Skeletal muscle cell (primary cell): ENCODE measurements around the gene NECTIN1.

Experiments used
- DNase-seq: peaks from one replicate; pipeline ENCODE4 v3.0.0-alpha.2; 2010; ENCODE audit warnings: low read depth
- H3K4me3 ChIP-seq: 2 replicates; pipeline ENCODE4 v1.5.1; 2011; ENCODE audit warnings: low read depth, mild to moderate bottlenecking, control low read depth, low read length, moderate library complexity

NECTIN1 gene

DNA sequence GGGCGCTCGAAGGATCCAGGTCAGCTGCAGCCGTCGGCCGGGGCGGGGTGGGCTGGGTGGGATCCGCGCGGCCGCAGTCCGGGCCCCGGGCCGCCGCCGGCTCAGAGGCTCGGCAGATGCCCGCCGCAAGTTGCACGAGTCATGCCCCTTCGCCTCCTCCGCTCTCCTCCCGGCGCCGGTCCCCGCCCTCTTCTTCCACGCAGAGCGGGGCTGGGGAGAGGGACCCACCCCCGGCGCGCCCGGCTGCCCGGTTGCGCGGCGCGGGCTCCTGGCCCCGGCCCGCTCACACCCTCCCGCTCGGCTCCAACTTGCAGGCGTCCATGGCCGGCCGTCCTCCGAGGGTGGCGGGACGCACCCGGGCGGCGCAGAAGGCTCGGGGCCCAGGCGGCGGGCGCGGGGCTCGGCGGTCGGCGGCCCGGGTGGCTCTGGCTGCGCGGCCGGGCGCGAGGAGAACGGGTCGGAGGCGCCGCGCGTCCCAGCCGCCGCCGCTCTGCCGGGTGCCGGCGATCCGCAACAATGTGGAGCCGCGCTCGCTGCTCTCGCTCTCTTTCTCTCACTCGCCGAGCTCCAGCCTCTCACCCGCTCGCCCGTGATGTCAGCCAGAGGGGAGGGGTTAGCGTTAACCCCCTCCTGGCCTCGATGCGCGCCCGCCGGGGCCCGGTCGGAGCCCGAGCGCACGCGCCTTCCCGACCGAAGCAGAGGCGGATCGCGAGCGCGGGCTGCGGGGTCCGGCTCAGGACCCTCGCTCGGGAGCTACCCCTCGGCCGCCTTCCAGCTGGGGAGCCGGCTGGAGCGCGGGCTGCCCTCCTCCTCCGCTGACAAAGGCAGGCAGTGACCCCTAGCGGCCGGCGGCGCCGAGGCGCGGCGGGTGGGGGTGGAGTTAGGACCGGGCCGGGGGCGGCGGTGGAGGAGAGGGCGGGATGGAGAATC lies at the start of gene NECTIN1:
TSS of gene NECTIN1 (minus strand) at position 550 of the 930 bp plus-strand sequence. CDS start 647 bp downstream, outside the sequence.
- H3K4me3 ChIP-seq: peak within 1 kb of the TSS; percentile 68
- peak; percentile 50 for DNase-seq

GRCh38 chr11:119778391-119779194 lies 49.6 kb upstream of the NECTIN1 start:
- DNase-seq: no peak
- H3K4me3 ChIP-seq: no peak overlapping the region

- H3K4me3 ChIP-seq: no peak overlapping the region
- no peak for DNase-seq
Observed at GRCh38 chr11:119777940-119778339, 48.9 kb upstream of the NECTIN1 start.

DNA sequence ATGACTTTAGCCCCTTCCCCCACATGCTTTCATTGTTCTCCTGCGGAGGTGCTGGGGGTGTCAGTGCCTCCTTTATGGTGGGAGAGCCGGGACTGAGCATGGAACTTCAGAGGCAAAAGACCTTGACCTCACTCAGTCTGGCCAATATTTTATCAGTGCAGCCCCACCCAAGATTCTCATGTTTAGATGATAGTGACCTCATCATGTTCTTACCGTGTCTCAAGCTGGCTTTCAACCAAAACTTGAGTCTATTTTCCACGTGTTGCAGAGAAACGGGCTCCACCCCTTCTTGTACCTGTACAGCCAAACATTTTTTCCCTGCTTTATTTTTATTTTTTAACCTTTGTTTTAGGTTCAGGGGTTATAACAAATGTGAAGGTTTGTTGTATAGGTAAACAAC lies 47.7 kb upstream of the NECTIN1 start:
- H3K4me3 ChIP-seq: no peak overlapping the region

GRCh38 chr11:119776031-119776636 lies 47.1 kb upstream of the NECTIN1 start:
- no peak for DNase-seq
- H3K4me3 ChIP-seq: no peak overlapping the region

More for the DNA sequence above, 47.7 kb upstream of the NECTIN1 start:
- no peak for DNase-seq

DNA sequence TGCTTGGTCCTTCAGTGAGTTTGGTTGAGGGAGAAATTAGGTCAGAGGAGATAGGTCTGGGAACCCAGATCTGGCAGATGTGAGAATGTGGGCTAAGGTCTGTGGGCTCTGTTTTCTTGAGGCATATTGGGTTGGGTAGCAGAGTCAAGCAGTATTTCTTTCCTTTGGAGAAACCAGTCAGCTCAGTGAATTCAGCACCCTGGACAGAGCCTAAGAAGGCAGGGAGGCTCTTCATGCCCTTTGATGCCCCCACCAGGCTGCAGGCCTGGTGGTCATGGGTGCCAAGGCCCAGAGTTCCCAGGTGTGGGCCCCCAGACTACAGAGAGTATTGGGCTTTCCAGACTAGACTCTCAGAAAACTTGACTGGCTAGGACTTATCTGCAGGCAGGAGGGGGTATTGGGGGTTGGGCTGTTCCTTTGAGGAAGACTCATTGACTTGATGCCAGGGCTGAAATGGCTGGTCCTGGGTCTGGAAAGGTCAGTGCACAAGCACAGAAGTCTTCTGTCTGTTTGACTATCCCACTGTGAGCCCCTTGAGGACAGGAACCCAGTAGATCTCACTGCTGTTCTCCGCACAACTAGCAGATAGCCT lies 45.3 kb upstream of the NECTIN1 start:
- no peak for DNase-seq
- H3K4me3 ChIP-seq: no peak overlapping the region

DNA sequence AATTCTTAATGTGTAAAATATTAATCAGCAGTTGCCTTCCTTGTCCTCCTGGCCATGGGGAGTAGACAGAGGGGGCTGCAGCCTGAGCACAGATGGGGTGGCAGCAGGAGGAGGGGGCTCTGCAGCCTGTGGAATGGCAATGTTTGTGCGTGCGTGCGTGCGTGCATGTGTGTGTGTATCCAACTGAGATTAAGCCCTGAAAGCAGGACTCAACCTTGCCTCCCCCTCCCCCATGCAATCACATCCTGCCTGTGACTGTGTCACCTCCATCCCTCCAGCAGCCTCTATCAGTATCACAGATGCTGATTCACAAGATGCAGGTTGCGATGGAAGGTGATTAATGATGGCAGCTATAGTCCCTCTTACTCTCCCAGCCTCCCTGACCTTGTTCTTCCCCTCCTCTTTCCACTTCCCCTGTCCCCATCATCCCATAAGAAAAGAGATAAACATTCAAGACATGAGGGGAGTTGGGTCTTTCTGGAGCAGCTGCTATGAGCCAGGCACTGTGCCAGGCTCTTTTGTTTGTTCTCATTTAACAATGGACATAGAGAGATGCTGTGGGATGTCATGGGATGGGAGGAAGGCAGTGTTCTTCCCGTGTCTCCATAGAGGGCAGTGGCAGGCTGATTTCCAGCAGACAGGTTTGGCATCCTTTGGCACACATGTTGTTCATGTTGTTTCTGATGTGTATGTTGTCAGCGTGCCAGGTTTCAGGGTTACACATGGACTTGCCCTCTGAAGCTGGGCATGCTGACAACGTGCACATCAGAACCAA lies 43.8 kb upstream of the NECTIN1 start:
- DNase-seq: no peak

DNA sequence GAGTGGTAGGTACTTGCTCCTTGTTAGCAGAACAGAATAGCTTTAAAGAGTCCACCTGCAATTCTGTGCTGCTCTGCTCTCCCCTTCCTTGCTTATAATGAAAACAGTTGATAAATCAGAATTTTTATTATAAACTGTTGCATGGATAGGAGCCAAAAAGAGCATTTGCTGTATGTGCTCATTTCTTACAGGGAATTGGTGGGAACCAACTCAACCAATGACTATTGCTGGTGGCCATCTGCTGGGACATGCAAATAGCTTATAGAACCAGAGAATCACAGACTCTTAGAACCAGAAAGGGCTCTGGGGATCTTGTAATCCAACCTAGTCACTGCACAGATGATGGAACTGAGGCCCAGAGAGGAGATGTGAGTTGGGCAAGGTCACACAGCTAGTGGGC lies 43.1 kb upstream of the NECTIN1 start:
- DNase-seq: no peak

More for the DNA sequence above, 43.8 kb upstream of the NECTIN1 start:
- no peak overlapping the region for H3K4me3 ChIP-seq

DNA sequence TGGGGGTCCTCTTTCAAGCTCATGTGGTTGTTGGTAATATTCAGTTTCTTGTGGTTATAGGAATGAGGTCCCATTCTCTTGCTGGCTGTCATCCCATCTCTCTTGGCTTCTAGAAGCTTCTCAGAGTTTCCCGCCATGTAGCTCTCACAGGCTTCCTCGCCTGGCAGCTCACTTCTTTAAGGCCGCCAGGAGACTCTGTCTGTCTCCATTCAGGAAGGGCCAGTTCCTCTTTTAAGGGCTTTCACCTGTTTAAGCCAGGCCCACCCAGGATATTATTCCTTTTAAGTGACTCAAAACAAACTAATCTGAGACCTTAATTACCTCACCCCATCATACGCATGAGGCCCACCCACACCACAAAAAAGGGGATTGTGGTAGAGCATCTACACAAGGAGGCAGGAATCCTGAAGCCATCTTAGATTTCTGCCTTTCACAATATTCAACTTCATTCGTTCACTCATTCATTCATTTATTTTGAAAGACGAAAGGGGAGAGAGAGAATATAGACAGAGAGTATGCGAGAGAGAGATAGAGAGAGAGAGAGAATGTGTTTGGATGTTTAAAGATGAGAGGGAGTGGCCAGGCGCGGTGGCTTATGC lies 42.3 kb upstream of the NECTIN1 start:
- no peak overlapping the region for H3K4me3 ChIP-seq
- DNase-seq: no peak

More for the DNA sequence above, 43.1 kb upstream of the NECTIN1 start:
- no peak overlapping the region for H3K4me3 ChIP-seq

- H3K4me3 ChIP-seq: no peak overlapping the region
- DNase-seq: no peak
Observed at GRCh38 chr11:119765628-119766027, 36.6 kb upstream of the NECTIN1 start.

DNA sequence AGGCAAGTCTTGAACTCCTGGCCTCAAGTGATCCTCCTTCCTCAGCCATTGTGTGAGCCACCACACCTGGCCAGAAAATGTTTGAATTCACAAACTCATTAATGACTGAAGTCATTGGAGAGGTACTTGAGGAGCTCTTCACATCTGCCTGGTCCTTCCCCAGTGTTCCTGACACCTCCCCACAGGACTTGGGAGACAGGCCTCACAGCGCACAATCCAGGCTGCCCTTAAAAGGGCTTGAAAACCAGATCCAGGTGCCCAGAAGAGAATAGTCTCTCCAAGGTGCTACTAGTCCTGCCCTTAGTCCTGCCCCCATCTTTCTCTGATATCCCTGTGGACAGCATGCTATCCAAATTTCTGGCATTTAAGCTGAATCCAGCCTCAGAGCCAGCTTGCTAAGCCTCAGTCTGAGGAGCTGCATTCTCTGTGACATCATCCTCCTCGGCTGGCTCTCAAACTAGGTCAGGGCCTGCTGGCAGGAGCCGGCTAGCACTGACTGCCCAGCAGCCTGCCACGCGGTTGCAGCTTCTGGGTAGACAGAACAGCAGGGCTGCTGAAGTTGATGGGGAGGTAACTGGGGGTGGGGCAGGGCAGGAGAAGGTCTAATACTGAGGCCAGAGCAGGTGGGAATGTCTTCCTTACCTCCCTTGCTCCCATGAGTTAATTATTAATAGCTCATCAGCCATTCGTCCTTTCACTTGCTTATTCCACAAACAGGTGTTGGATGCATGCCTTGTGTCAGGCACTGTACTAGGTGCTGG lies 35.3 kb upstream of the NECTIN1 start:
- DNase-seq: peak; percentile 10
- H3K4me3 ChIP-seq: no peak overlapping the region

DNA sequence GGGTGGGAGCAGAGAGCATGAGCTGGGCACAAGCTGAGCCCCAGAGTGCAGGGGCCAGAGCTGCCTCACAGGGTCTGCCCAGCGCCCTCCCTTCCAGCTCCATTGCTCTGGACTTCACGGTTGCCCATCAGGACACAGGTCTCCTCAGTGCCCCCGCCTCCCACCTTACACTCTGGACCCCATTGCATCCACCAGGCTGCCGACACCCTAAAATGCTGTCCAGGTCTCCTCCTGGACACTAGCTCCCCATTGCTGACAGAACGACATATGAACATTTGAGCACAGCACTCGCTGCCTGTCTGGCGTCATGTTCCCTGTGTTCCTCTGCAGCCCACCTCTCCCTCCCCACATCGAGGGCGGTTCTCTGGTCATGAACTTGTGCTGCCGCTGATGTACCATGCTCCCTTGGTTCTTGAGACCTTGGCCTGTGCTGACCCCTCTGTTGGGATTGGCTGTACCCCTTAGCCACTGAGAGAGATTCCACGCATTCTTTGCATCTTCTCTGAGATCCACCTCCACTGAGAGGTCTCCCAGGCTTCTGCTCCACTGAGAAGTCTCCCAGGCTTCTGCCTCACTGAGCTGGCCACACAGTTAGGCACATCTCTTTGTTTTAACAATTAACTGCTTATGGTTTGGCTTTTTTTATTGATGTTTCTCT lies 34.2 kb upstream of the NECTIN1 start:
- DNase-seq: no peak
- H3K4me3 ChIP-seq: no peak overlapping the region

DNA sequence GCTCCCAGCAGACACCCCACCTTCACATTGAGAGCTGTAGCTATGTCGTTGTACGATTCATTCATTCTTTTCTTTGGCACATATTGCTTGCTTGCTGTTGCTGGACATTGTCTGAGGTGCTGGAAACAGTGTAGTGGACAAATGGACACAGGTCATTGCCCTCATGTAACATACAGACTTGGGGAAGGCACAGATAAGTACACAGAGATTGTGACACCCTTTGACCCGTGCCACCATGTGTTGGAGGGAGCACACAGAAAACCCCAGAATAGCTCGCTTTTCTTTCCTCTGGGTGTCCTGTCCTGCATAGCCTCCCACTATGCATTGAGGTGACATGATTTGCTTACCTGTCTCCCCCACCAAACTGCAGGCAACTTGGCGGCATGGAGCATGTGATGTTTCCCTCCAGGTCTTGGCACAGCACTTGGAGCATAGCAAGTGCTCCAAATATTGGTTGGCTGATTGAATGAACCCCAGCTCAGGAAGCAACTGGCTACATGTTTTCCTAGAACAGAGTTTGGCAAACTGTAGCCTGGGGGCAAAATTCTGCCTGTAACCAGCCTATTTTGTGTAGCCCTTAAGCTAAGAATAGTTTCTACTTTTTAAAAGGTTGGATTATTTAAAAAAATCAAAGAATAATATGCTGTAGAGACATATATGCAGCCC lies 30.9 kb upstream of the NECTIN1 start:
- H3K4me3 ChIP-seq: no peak overlapping the region
- no peak for DNase-seq

GRCh38 chr11:119759324-119759723 lies 30.3 kb upstream of the NECTIN1 start:
- DNase-seq: no peak
- H3K4me3 ChIP-seq: no peak overlapping the region

- peak; percentile 15 for DNase-seq
- H3K4me3 ChIP-seq: no peak overlapping the region
Observed at GRCh38 chr11:119758291-119758690, 29.3 kb upstream of the NECTIN1 start.

GRCh38 chr11:119757378-119757777 lies 28.4 kb upstream of the NECTIN1 start:
- DNase-seq: no peak
- no peak overlapping the region for H3K4me3 ChIP-seq
